Measurements from ENCODE around the gene SMOC2. TPM values are rescaled to one million over a fixed set of nuclear protein-coding genes. Genes with fewer than 3 reads are reported as not detected.

SMOC2 gene
- total RNA-seq, 1 experiment from 2014 or later: 2.1 TPM

- H4K91ac ChIP-seq (ENCODE audit: insufficient read length, low read depth, low read length): no peak overlapping the region
- no peak overlapping the region for H2BK5ac ChIP-seq (ENCODE audit: insufficient read length, low read length)
- no peak overlapping the region for H2BK15ac ChIP-seq (ENCODE audit: low read depth, low read length)
- no peak overlapping the region for H4K8ac ChIP-seq (replicated peaks; ENCODE audit: insufficient read length, low read depth, low read length)
- H4K5ac ChIP-seq (ENCODE audit: insufficient read length, low read depth, low read length): no peak overlapping the region
- H3K27me3 ChIP-seq (ENCODE audit: insufficient read depth, low read length): no peaks in the 10 kb centered on the region
- H2BK12ac ChIP-seq (ENCODE audit: insufficient read length, low read depth, low read length): no peak overlapping the region
- H2AFZ ChIP-seq (ENCODE audit: low read length): no peak overlapping the region
- no peak for TF ChIP-seq CTCF (conservative IDR thresholded peaks at IDR 0.05)
- no peak overlapping the region for H3K9ac ChIP-seq (ENCODE audit: extremely low read depth, insufficient read length, low read length)
- Mint-ChIP-seq H3K4me3 (peak overlapping the region in 1 of 2 experiments; percentile 26; a peak in 1 of 5 replicates), H3K36me3 (ENCODE audit: insufficient read depth in 1 of 3, low read depth in 3 of 3) (peaks cover 0 to 7% (median 0%) of the 10 kb centered on the region in 3 experiments; a peak in 3 of 7 replicates), H3K27ac (peak overlapping the region; percentile 85 to 92 (median 88); a peak in 6 of 7 replicates), H3K4me1 (peaks cover 33 to 35% of the 10 kb centered on the region in 2 experiments), H3K27me3 (ENCODE audit: low read depth) (no peaks in the 10 kb centered on the region; the same call in 1 of the 2 replicates), H3K9me3 (peaks cover 0 to 2% of the 10 kb centered on the region in 2 experiments; a peak in 1 of 5 replicates)
- H4K20me1 ChIP-seq (ENCODE audit: control insufficient read depth, insufficient read depth, insufficient read length): no peaks in the 10 kb centered on the region
- H3T11ph ChIP-seq (ENCODE audit: low read length): no peak overlapping the region
- no peaks in the 10 kb centered on the region for H3K79me2 ChIP-seq (ENCODE audit: insufficient read depth, low read length)
- peak; percentile 92 for DNase-seq
- H3K23ac ChIP-seq (ENCODE audit: insufficient read length, low read depth, low read length): no peak overlapping the region
- no peaks in the 10 kb centered on the region for H3K79me1 ChIP-seq (ENCODE audit: insufficient read depth, low read depth, low read length, poor library complexity, severe bottlenecking)
- no peak overlapping the region for H3K18ac ChIP-seq (ENCODE audit: insufficient read length, low read depth, low read length)
- no peak overlapping the region for H3K4ac ChIP-seq (ENCODE audit: low read depth, low read length)
- WGBS (ENCODE audit: extremely low coverage, insufficient read length, low lambda C conversion rate): no CpG with 5 or more reads among the region's 4 CpGs
- H3K9me3 ChIP-seq (ENCODE audit: control insufficient read depth, low read depth, low read length): no peaks in the 10 kb centered on the region
- no peaks in the 10 kb centered on the region for H3K23me2 ChIP-seq (ENCODE audit: insufficient read length, low read depth, low read length, poor library complexity, severe bottlenecking)
- no peak overlapping the region for H2AK5ac ChIP-seq (ENCODE audit: insufficient read length, low read length)
- H3K14ac ChIP-seq (ENCODE audit: insufficient read depth, low read length): no peak overlapping the region
- no peak overlapping the region for H3K27ac ChIP-seq (ENCODE audit: insufficient read length, low read depth, low read length)
- H2BK120ac ChIP-seq (ENCODE audit: low read depth, low read length, poor library complexity, severe bottlenecking): no peak overlapping the region
- H3K56ac ChIP-seq (ENCODE audit: insufficient read length, low read depth, low read length): no peak overlapping the region
- no peak overlapping the region for H3K4me2 ChIP-seq (ENCODE audit: insufficient read depth, insufficient read length, low read length)
- H3K4me1 ChIP-seq (ENCODE audit: insufficient read depth, low read length): peaks cover 5% of the 10 kb centered on the region; the same call in 1 of the 2 replicates
- H2BK20ac ChIP-seq (ENCODE audit: low read depth, low read length, poor library complexity, severe bottlenecking): no peak overlapping the region
Observed at GRCh38 chr6:168695701-168696100, 254.7 kb downstream of the SMOC2 start.
